MM.1S (cell line): ENCODE results near the gene XPO4.

ENCODE experiments used
- DNase-seq: peaks from one replicate; pipeline ENCODE4 v3.0.0-alpha.2; 2015
- H2AFZ ChIP-seq: fragments of 300-600 bp; sonication (generic); 2 replicates; pipeline ENCODE4 v1.6.0; 2016; ENCODE audit warnings: antibody characterized with exemption, low read length
- H3F3A ChIP-seq: fragments of 300-600 bp; sonication (generic); 2 replicates; pipeline ENCODE4 v1.6.1; 2016; ENCODE audit warnings: mild to moderate bottlenecking, antibody characterized with exemption, low read length, moderate library complexity, mixed read lengths; ENCODE audit not compliant: insufficient read depth
- H3K27ac ChIP-seq: fragments of 300-600 bp; sonication (generic); 2 replicates; pipeline ENCODE4 v1.5.1; 2016; ENCODE audit warnings: mild to moderate bottlenecking, low read length
- H3K27me3 ChIP-seq: fragments of 300-600 bp; sonication (generic); replicated peaks from 2 replicates; pipeline ENCODE4 v1.6.0; 2016; ENCODE audit warnings: low read length; ENCODE audit not compliant: insufficient read depth
- H3K36me3 ChIP-seq: fragments of 300-600 bp; sonication (generic); replicated peaks from 2 replicates; pipeline ENCODE4 v1.6.1; 2016; ENCODE audit warnings: mild to moderate bottlenecking, low read length, mixed read lengths; ENCODE audit not compliant: insufficient read depth
- H3K4me1 ChIP-seq: fragments of 300-600 bp; sonication (generic); 2 replicates; pipeline ENCODE4 v1.6.1; 2016; ENCODE audit warnings: low read length, mixed read lengths
- H3K4me2 ChIP-seq: fragments of 300-600 bp; sonication (generic); 2 replicates; pipeline ENCODE4 v1.6.0; 2016; ENCODE audit warnings: low read depth, low read length
- H3K4me3 ChIP-seq: fragments of 300-600 bp; sonication (generic); 2 replicates; pipeline ENCODE4 v1.5.1; 2016; ENCODE audit warnings: low read length, mixed read lengths
- H3K79me2 ChIP-seq: fragments of 300-600 bp; sonication (generic); 2 replicates; pipeline ENCODE4 v1.6.1; 2016; ENCODE audit warnings: mixed run types, low read length, mixed read lengths
- H3K9ac ChIP-seq: fragments of 300-600 bp; sonication (generic); 2 replicates; pipeline ENCODE4 v1.6.1; 2016; ENCODE audit warnings: low read length, mixed read lengths
- H3K9me2 ChIP-seq: fragments of 300-600 bp; sonication (generic); replicated peaks from 2 replicates; pipeline ENCODE4 v1.6.1; 2016; ENCODE audit warnings: mild to moderate bottlenecking, low read length, mixed read lengths; ENCODE audit not compliant: insufficient read depth
- H3K9me3 ChIP-seq: fragments of 300-600 bp; sonication (generic); replicated peaks from 2 replicates; pipeline ENCODE4 v1.6.1; 2016; ENCODE audit warnings: mild to moderate bottlenecking, low read length, mixed read lengths; ENCODE audit not compliant: insufficient read depth
- H4K20me1 ChIP-seq: fragments of 300-600 bp; sonication (generic); 2 replicates; pipeline ENCODE4 v1.6.1; 2016; ENCODE audit warnings: mild to moderate bottlenecking, low read length, moderate library complexity, mixed read lengths; ENCODE audit not compliant: insufficient read depth
- EZH2 ChIP-seq: fragments of 300-600 bp; sonication (generic); optimal IDR thresholded peaks from 2 replicates; pipeline ENCODE3; 2017; ENCODE audit warnings: low read depth, mild to moderate bottlenecking, antibody characterized with exemption, low read length, mixed read lengths
- EZH2phosphoT487 ChIP-seq: fragments of 300-600 bp; sonication (generic); IDR thresholded peaks from 2 replicates; pipeline ENCODE4 v1.6.1; 2018; ENCODE audit warnings: antibody characterized with exemption, low read length
- TF ChIP-seq, protein P1 (sequence below): fragments of 300-600 bp; sonication (generic); IDR thresholded peaks from 2 replicates; pipeline ENCODE4 v1.5.1; 2016; ENCODE audit warnings: antibody characterized with exemption, low read length, mixed read lengths

Gene XPO4

DNA sequence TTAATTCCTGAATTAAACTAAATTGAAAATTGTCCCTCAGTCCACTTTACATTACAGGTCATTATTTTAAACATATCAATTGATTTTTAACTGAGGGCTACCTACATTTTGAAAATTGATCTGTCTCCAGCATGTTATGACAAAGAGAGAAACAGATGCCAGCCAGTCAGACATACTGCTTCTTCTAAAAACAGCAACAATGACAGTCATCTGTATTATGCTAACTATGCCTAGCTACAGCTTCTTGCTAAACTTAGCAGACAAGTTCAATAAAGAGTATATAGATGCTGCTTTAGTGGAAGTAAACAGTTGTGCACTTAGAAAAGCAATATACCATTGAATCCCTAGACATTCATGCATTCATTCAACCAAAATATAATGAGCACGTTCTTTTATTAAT lies 80.1 kb downstream of the XPO4 start:
- H3K36me3 ChIP-seq: no peaks in the 10 kb centered on the region
- no peaks in the 10 kb centered on the region for H4K20me1 ChIP-seq
- H3K79me2 ChIP-seq: no peaks in the 10 kb centered on the region
- H2AFZ ChIP-seq: no peak overlapping the region
- no peak for DNase-seq
- H3K27me3 ChIP-seq: no peaks in the 10 kb centered on the region
- H3K4me3 ChIP-seq: no peak overlapping the region
- H3K9me3 ChIP-seq: no peaks in the 10 kb centered on the region
- H3K9ac ChIP-seq: no peak overlapping the region
- H3K27ac ChIP-seq: no peak overlapping the region
- H3K9me2 ChIP-seq: no peaks in the 10 kb centered on the region
- TF ChIP-seq, protein P1, sequence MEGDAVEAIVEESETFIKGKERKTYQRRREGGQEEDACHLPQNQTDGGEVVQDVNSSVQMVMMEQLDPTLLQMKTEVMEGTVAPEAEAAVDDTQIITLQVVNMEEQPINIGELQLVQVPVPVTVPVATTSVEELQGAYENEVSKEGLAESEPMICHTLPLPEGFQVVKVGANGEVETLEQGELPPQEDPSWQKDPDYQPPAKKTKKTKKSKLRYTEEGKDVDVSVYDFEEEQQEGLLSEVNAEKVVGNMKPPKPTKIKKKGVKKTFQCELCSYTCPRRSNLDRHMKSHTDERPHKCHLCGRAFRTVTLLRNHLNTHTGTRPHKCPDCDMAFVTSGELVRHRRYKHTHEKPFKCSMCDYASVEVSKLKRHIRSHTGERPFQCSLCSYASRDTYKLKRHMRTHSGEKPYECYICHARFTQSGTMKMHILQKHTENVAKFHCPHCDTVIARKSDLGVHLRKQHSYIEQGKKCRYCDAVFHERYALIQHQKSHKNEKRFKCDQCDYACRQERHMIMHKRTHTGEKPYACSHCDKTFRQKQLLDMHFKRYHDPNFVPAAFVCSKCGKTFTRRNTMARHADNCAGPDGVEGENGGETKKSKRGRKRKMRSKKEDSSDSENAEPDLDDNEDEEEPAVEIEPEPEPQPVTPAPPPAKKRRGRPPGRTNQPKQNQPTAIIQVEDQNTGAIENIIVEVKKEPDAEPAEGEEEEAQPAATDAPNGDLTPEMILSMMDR: no peak
- TF ChIP-seq EZH2: no peak
- TF ChIP-seq EZH2phosphoT487: no peak
- no peaks in the 10 kb centered on the region; the same call in 1 of the 2 replicates for H3K4me1 ChIP-seq
- H3F3A ChIP-seq: no peaks in the 10 kb centered on the region
- no peak overlapping the region for H3K4me2 ChIP-seq

DNA sequence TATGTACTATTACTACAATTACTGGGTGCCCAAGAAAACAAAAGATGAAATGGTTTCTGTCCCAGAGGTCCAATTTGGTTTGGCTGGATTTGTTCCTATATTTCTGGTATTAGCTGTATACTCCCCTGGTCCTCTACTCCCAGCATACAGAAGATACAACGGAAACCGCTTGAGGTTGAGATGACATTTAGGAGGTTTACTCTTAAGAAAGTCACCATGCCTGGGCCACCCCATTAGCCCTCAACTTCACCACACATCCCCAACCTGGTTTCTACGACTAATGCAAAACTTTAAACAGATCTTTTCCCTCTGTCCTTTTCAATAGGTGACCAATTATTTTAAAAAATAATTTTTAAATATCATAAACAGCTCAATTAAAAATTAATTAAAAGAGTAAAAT lies 82.8 kb downstream of the XPO4 start:
- Histone ChIP-seq H3K9me2 (no peaks in the 10 kb centered on the region), H3K9me3 (no peaks in the 10 kb centered on the region), H2AFZ (no peak overlapping the region), H3K27ac (no peak overlapping the region), H3K4me1 (no peaks in the 10 kb centered on the region), H4K20me1 (no peaks in the 10 kb centered on the region), H3K79me2 (no peaks in the 10 kb centered on the region), H3K4me2 (no peak overlapping the region), H3K27me3 (no peaks in the 10 kb centered on the region), H3K9ac (no peak overlapping the region), H3K4me3 (no peak overlapping the region), H3F3A (no peaks in the 10 kb centered on the region), H3K36me3 (no peaks in the 10 kb centered on the region)
- no peak for DNase-seq
- TF ChIP-seq, protein P1: no peak
- no peak for TF ChIP-seq EZH2phosphoT487
- TF ChIP-seq EZH2: no peak

DNA sequence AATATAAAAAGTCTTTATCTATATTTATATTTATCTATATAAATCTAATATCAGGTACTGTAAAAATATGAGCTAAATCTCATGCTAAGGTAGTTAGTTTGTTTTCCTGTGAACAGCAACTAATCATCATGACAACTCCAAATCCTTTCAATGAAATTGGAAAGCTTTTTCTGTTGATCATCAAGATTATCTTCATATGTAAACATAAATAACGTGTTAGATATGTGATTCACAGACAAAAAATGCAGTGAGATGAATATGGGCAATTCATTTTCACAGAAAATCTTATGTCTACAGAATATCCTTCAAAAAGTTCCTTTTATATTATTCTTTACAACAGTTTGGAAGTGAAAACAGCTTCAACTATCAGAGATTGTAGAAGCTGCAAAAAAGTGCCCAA lies 87.1 kb downstream of the XPO4 start:
- Histone ChIP-seq H2AFZ (no peak overlapping the region), H3K9me2 (no peaks in the 10 kb centered on the region), H3K9ac (no peak overlapping the region), H3K27ac (no peak overlapping the region), H3K4me3 (no peak overlapping the region), H3F3A (no peaks in the 10 kb centered on the region), H4K20me1 (no peaks in the 10 kb centered on the region), H3K4me1 (no peaks in the 10 kb centered on the region), H3K36me3 (no peaks in the 10 kb centered on the region), H3K27me3 (no peaks in the 10 kb centered on the region), H3K79me2 (no peaks in the 10 kb centered on the region), H3K9me3 (no peaks in the 10 kb centered on the region), H3K4me2 (no peak overlapping the region)
- TF ChIP-seq, protein P1: no peak
- TF ChIP-seq EZH2 (no peak), EZH2phosphoT487 (no peak)
- no peak for DNase-seq
